Esophagus (tissue), 2 donors: ENCODE data around the gene HOXA13. TPM values are rescaled to one million over a fixed set of nuclear protein-coding genes. Genes with fewer than 3 reads are reported as not detected.

Experiments used
- H3K27ac ChIP-seq, 2 donors: one replicate each; pipeline ENCODE4 v1.5.1; 2013; ENCODE audit warnings: low read depth in 2 of 2, mild to moderate bottlenecking in 2 of 2, inconsistent platforms in 1 of 2, low read length in 1 of 2, moderate library complexity in 1 of 2
- H3K27me3 ChIP-seq, 2 donors: one replicate each; pipeline ENCODE4 v1.6.1; 2013; ENCODE audit warnings: low read length in 2 of 2, control low read depth in 1 of 2, mild to moderate bottlenecking in 1 of 2; ENCODE audit not compliant: insufficient read depth in 2 of 2, control insufficient read depth in 1 of 2
- H3K36me3 ChIP-seq, 2 donors: one replicate each; pipeline ENCODE4 v1.6.1; 2013; ENCODE audit warnings: low read length in 1 of 2; ENCODE audit not compliant: control insufficient read depth in 2 of 2, insufficient read depth in 2 of 2
- H3K4me1 ChIP-seq, 2 donors: one replicate each; pipeline ENCODE4 v1.6.1; 2013; ENCODE audit warnings: low read length in 1 of 2; ENCODE audit not compliant: control insufficient read depth in 2 of 2, insufficient read depth in 2 of 2
- H3K4me3 ChIP-seq, 2 donors: one replicate each; pipeline ENCODE4 v1.5.1; 2013; ENCODE audit warnings: low read length in 2 of 2, mild to moderate bottlenecking in 2 of 2, low read depth in 1 of 2, moderate library complexity in 1 of 2
- H3K9me3 ChIP-seq, 2 donors: one replicate each; pipeline ENCODE4 v1.6.1; 2013; ENCODE audit warnings: mild to moderate bottlenecking in 2 of 2, low read depth in 1 of 2, low read length in 1 of 2, moderate library complexity in 1 of 2; ENCODE audit not compliant: control insufficient read depth in 2 of 2, insufficient read depth in 1 of 2
- WGBS, 2 donors: extraction: QIAGEN DNeasy Blood & Tissue Kit; methylation state at CpG; one replicate each; pipeline ENCODE4 v1.1.7; 2013; 5-methylcytosine and 5-hydroxymethylcytosine counted together
- polyA plus RNA-seq, 2 donors: library from polyadenylated mRNA; stranded (reverse); fragments of 200-250 nt; gene quantifications; one replicate each; pipeline ENCODE4 v1.2.3, GENCODE V29; 2013
- donor health status: healthy with polysubstance abuse.
- donor health status: Bipolar disorder and iron deficiency.

HOXA13 gene
- polyA plus RNA-seq, 2 donors = not detected

DNA sequence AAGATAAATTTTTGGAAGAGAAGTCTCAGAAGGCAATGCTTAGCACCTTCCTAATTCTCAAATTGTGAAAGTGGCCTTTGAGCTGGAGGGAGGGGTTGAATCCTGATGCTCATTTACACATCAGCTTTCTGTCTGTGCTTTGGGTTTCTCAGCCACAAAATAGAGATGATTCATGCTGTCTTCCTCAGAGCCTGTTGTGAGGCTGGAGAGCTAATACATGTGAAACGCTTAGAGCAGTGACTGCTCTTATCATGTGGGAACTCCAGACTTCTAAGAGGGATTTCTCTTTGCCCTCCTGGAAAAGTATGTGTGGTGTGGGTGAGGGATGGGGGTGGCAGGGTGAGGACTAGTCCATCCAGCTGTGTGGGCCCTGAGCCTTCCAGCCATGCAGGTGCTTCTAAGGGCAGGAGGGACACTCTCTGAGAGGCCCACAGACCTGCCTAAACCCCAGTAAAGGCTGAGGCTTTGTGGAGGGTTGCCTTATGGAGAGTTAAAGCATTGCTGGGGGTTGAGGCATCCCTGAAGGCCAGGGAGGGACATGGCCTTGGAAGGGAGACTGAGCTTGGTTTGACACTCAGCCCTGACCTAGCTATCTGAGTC lies 37.9 kb upstream of the HOXA13 start:
- 84 to 86% methylated on average over 1 of the region's 1 CpG for WGBS, 2 donors
- no peaks in the 10 kb centered on the region for H3K9me3 ChIP-seq
- H3K4me1 ChIP-seq = peaks cover 8 to 10% of the 10 kb centered on the region in 2 donors
- no peaks in the 10 kb centered on the region for H3K36me3 ChIP-seq
- no peak overlapping the region for H3K27ac ChIP-seq
- no peak overlapping the region for H3K4me3 ChIP-seq
- peaks cover 4 to 42% of the 10 kb centered on the region in 2 donors for H3K27me3 ChIP-seq

DNA sequence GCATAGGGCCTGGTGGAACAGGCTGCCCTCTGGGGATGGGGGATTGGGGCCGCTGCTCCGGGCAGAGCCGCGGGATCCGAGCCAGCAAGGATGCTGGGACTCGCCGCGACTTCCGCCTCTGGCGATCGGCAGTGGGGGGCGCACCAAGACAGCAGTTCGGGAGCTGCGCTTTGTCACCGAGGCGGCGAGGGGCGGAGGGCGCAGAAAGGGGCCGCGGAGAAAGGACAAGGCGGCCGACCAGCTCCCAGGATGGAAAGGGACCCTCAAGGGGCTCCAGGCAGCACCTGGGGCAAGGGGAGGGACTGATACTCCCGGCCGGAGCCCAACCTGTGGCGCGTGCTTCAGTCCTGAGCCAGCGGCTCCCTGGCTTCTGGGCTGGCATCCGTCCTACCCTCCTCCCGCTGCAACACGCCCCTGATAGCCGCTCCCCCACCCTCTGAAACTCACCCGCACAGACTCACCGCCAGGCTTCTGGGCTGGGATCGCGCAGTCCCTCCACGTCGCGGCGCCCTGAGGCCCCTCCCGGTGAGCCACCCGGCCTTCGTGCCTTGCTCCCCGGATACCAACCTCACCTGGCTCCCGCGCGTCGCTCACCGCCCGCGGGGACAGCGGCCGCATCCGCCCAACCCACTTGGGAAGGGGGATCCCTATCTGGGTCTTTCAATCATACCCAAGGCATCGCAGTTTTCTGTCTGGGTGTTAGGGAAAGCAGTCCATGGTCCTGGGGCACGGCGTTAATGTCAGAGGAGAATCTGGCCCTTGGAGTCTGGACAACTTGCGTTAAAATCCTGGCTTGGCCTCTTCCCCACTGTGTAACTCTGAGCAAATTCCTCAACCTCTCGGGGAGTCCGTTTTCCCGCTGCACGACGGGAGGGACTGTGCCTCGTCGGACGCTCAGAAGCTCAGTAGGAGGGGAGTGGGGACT lies 35.8 kb upstream of the HOXA13 start:
- no peaks in the 10 kb centered on the region for H3K9me3 ChIP-seq
- no peaks in the 10 kb centered on the region for H3K36me3 ChIP-seq
- H3K4me1 ChIP-seq = peaks cover 4 to 8% of the 10 kb centered on the region in 2 donors
- peaks cover 0 to 24% of the 10 kb centered on the region in 2 donors for H3K27me3 ChIP-seq
- WGBS, 2 donors = 5% methylated on average over 66 of the region's 66 CpGs
- H3K27ac ChIP-seq = no peak overlapping the region
- H3K4me3 ChIP-seq = peak overlapping the region; percentile 19 to 23

DNA sequence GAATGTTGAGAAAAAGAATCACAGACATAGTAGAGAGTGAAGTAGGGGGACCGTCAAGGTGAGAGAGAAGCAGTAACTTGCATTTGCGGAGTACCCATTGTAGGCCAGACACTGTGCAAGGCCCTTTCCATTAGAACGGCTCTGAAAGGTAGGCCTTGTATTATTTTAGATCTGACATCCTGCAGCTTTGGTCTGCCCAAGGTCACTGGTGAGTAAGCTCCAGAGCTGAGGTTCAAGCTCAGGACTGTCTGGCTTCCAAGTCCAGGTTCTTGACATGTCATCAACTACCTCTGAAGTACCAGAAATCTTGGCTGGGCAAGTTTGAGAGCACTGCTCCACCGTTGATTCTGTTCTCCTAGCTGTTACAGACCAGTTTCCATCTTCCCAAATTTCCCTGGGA lies 29.6 kb upstream of the HOXA13 start:
- 83 to 88% methylated on average over 4 of the region's 4 CpGs for WGBS, 2 donors
- no peak overlapping the region for H3K4me3 ChIP-seq
- no peaks in the 10 kb centered on the region for H3K9me3 ChIP-seq
- H3K27ac ChIP-seq = no peak overlapping the region
- no peaks in the 10 kb centered on the region for H3K36me3 ChIP-seq
- H3K27me3 ChIP-seq = peaks cover 0 to 6% of the 10 kb centered on the region in 2 donors
- H3K4me1 ChIP-seq = no peaks in the 10 kb centered on the region

DNA sequence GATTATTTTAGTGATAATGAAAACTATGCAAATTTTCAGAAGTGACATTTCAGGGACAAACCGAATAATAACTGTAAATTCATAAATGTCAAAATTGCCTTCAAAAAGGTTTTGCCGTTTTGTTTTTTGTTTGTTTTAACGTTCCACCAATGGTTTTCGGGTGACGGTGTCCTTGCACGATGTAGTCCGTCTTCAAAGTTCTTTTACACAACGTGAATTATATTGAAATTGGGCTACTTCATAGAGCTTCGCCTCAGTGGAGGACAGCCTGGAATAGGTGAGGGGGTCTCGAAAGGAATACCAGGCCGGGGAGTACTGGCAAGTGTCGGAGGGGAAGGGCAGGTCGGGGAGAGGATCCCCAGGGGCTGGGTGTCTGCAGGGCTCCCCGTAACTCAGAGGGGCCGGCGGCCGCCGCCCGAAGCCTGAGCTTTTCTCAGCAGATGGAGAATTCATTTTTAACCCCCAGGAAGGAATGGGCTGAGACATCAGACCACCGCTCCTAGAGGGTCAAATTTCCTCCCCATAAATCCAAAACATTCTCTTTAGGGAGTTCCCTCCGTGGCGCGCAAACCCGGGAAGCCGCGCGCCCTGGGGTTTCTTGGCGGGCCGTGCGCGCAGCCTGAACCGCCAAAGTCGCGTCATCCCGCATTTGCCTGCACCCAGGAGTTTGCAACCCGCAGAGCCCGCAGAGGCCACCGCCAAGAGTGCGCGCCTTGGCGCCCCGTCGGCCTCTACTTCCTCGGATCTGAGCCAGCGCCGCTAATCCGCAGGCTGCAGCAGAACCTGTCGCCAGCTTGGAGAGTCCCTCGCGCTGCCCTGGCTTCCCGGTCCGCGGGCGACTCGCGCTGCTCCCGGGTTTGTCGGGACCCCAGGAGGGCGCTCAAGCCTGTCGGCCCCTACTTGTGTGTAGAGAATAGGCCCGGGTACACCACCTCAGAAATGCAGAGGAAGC lies 25.4 kb upstream of the HOXA13 start:
- H3K9me3 ChIP-seq = no peaks in the 10 kb centered on the region
- no peaks in the 10 kb centered on the region for H3K36me3 ChIP-seq
- peaks cover 1 to 20% of the 10 kb centered on the region in 2 donors for H3K27me3 ChIP-seq
- H3K27ac ChIP-seq = no peak overlapping the region
- WGBS, 2 donors = 9 to 12% methylated on average over 61 of the region's 61 CpGs
- peaks cover 0 to under 1% of the 10 kb centered on the region in 2 donors for H3K4me1 ChIP-seq
- no peak overlapping the region for H3K4me3 ChIP-seq

DNA sequence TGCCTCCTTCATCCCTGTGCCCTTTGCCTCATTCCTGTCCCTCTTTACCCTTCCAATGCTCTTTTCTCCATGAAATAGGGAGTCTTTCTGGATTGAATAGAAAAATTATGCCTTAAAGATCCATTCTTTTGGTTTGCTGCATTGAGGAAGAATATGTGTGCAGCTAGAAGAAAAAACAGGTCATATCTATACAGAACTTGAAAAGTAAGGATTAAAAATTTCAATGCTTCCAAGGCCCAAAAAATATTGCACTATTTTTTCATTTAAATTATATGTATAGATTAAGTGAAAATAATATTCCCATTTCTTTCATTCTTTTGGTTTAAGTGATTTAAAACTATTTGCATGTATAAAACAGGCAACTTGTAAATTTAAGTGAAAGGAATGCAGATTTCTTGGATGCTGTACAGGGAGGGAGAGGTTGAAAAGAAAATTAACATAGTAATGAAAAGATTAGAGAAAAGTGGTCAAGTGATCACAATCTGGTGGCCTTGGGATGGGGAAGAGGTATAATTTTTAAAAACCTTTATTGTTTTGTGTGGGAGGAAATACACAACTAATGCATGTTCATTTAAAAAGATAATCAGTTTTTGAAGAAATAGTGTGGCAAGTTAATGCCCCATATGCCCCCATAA lies 24.2 kb upstream of the HOXA13 start:
- Histone ChIP-seq H3K9me3 (peaks cover 0 to 6% of the 10 kb centered on the region in 2 donors), H3K27me3 (peaks cover 11 to 25% of the 10 kb centered on the region in 2 donors), H3K4me1 (peaks cover 0 to 2% of the 10 kb centered on the region in 2 donors), H3K4me3 (no peak overlapping the region), H3K36me3 (no peaks in the 10 kb centered on the region), H3K27ac (no peak overlapping the region)

DNA sequence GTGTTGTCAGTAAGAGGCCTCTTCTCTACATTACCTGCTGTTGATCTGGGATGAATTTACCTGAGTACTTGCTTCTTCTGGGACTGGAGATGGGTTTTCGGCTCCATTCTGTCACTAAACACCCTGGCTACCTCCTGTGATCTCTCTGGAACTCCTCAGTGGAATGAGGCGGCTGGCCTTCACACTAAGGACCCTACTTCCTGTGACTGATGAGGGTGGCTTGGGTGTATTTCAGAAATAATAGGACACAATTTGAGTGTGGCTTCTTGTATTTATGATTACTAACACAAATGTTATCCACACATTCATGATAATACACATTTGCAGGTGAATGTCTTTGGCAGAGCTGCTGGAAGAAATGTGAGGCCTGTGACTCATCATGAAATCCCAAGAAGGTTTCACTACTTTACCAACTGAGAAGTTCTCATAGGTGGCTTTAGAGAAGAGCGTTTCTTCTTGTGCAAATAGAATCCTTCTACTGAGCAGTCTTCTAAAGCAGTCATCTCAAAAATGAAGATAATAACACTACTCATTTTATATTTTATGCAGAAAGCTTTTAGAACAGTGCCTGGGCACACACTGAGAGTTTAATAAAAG lies 21.4 kb upstream of the HOXA13 start:
- H3K27me3 ChIP-seq = peaks cover 11 to 25% of the 10 kb centered on the region in 2 donors
- H3K9me3 ChIP-seq = peaks cover 0 to 6% of the 10 kb centered on the region in 2 donors
- no peak overlapping the region for H3K27ac ChIP-seq
- WGBS, 2 donors = 90 to 91% methylated on average over 3 of the region's 3 CpGs
- H3K36me3 ChIP-seq = no peaks in the 10 kb centered on the region
- H3K4me3 ChIP-seq = no peak overlapping the region
- peaks cover 0 to 2% of the 10 kb centered on the region in 2 donors for H3K4me1 ChIP-seq

DNA sequence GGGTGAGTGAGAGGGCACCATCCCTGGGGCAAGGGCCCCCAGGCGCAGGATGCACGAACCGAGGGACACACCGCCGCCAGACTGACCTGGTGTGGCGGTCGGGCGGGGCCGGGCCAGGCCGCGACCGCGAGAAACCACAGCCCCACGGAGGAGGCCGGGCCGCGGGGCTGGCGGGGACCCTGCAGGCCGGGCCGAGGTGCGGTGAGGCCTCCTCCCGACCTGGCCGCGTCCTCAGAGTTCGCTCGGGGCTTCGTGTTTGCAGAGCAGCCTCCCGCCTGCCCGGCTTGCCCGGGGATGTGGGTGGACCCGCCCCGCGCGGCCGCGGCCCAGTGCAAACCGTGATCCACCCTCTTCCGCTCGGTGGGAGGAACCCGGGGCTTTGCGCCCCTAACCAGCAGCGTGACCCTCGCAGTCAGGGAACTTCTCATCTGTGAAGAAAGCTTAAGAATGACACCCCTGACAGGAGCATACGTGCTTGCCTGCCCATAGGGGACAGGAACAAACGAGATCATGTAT lies 20.6 kb upstream of the HOXA13 start:
- Histone ChIP-seq H3K4me1 (peaks cover 0 to 2% of the 10 kb centered on the region in 2 donors), H3K27ac (no peak overlapping the region), H3K36me3 (no peaks in the 10 kb centered on the region), H3K9me3 (peaks cover 0 to 6% of the 10 kb centered on the region in 2 donors), H3K4me3 (no peak overlapping the region), H3K27me3 (peaks cover 11 to 27% of the 10 kb centered on the region in 2 donors)
- 12 to 13% methylated on average over 43 to 45 of the region's 45 CpGs for WGBS, 2 donors

DNA sequence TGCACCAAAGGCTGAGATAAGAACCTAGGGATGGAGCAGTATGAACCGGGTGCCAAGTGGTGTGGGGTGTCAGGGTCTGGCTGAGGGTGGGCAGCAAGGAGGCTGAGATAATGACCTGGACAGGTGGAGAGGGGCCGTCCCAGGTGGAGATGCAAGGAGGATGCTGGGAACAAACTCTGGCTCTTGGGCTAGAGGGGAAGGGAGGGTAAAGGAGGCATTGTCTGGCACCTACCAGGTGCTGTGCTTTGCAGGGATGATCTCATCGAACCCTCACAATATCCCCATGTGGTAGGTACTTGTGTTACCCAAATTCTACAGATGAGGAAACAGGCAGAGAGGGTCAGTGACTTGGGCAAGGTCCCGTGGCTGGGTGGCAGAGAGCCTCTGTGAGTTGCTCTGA lies 19.9 kb upstream of the HOXA13 start:
- Histone ChIP-seq H3K27me3 (peaks cover 11 to 25% of the 10 kb centered on the region in 2 donors), H3K4me1 (peaks cover 0 to 2% of the 10 kb centered on the region in 2 donors), H3K36me3 (no peaks in the 10 kb centered on the region), H3K27ac (no peak overlapping the region), H3K4me3 (no peak overlapping the region), H3K9me3 (peaks cover 0 to 6% of the 10 kb centered on the region in 2 donors)
- WGBS, 2 donors = 71 to 74% methylated on average over 4 of the region's 4 CpGs
